ENCODE results near the gene TADA1. TPM values are rescaled to one million over a fixed set of nuclear protein-coding genes. Genes with fewer than 3 reads are reported as not detected.

The TADA1 gene
- polyA plus RNA-seq, 1 of the 3 experiments (the other 2 are of a cell fraction): 9.3 TPM

DNA sequence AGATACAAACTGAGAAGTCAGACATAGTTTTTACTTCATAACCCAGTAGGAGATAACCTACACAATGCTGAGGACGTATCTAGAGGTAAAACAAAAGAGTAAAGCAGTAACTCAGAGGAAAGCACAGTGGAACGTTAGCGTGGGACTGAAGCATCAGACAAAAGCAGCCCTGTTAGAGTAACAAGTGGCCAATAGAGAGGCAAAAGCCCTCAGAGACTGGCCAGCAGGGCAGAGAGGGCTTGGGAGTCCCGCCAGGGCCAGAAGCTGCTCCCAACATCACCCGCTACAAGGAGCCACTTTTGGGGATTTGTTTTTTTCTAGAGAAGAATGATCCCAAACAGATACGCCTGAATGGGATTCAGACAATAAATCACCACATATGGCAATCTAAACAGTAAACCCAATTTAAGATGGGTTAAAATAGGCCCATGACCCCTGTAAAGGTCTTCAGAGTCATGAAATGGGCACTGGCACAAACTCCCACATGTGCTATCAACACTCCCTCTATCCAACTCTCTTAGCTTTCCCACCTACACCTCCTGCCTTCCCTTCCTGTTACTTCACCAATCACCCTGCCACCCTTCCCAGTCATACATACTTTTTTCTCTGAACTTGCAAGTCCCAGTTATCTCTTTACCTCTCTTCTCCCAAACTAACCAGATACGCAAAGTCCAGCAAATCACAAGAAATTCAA, 17.2 kb downstream of the TADA1 start:
- Histone ChIP-seq H3K4me3 (ENCODE audit: low read depth in 2 of 2, low read length in 1 of 2) (no peak overlapping the region), H3K27me3 (ENCODE audit: insufficient read depth) (no peaks in the 10 kb centered on the region), H3F3A (replicated peaks; ENCODE audit: insufficient read depth) (peaks cover 10% of the 10 kb centered on the region), H2AFZ (ENCODE audit: low read depth) (no peak overlapping the region), H3K9me2 (no peaks in the 10 kb centered on the region), H3K9ac (no peak overlapping the region), H3K36me3 (replicated peaks in 1 of 2; ENCODE audit: control insufficient read depth in 1 of 2, insufficient read depth in 2 of 2, low read length in 1 of 2) (peaks cover 59 to 88% of the 10 kb centered on the region in 2 experiments), H3K79me2 (ENCODE audit: insufficient read depth) (peaks cover 7% of the 10 kb centered on the region; the same call in 1 of the 2 replicates), H3K4me1 (ENCODE audit: control insufficient read depth in 1 of 2, insufficient read depth in 2 of 2, low read depth in 1 of 2, low read length in 1 of 2) (no peaks in the 10 kb centered on the region; a peak in 1 of 4 replicates), H3K27ac (ENCODE audit: low read depth in 2 of 2, low read length in 1 of 2) (no peak overlapping the region), H3K4me2 (no peak overlapping the region), H4K20me1 (ENCODE audit: insufficient read depth) (no peaks in the 10 kb centered on the region; the same call in 1 of the 2 replicates), H3K9me3 (no peaks in the 10 kb centered on the region)
- WGBS (ENCODE audit: low lambda C conversion rate): 93% methylated on average over 5 of the region's 7 CpGs
- no peak for DNase-seq
- ChIA-PET POLR2A (no interaction called here), CTCF (interaction anchor here (1.1 kb wide), 1 partner anchor 51 kb away, joined by 3 read pairs; no protein-coding TSS in a partner anchor)
- TF ChIP-seq RCOR1 (IDR thresholded peaks at IDR 0.05; ENCODE audit: low read length) (no peak), YY1 (IDR thresholded peaks at IDR 0.05; ENCODE audit: low read depth) (no peak), ELF1 (IDR thresholded peaks at IDR 0.05) (no peak), SIN3A (IDR thresholded peaks at IDR 0.05; ENCODE audit: borderline replicate concordance, low read depth, low read length) (no peak), RFX5 (IDR thresholded peaks at IDR 0.05; ENCODE audit: low read length) (no peak), TCF12 (IDR thresholded peaks at IDR 0.05) (no peak), RAD21 (IDR thresholded peaks at IDR 0.05; ENCODE audit: low read length) (no peak), SMC3 (IDR thresholded peaks at IDR 0.05; ENCODE audit: low read depth, low read length) (no peak), GABPA (IDR thresholded peaks at IDR 0.05; ENCODE audit: low read depth) (no peak), FOXJ3 (CRISPR knock-in tag; IDR thresholded peaks at IDR 0.05) (no peak), EP300 (IDR thresholded peaks at IDR 0.05; ENCODE audit: borderline replicate concordance in 1 of 2, low read depth in 1 of 2, low read length in 1 of 2) (no peak), POLR2AphosphoS5 (IDR thresholded peaks at IDR 0.05; ENCODE audit: low read depth, low read length) (no peak)
- TF ChIP-seq, protein P1, sequence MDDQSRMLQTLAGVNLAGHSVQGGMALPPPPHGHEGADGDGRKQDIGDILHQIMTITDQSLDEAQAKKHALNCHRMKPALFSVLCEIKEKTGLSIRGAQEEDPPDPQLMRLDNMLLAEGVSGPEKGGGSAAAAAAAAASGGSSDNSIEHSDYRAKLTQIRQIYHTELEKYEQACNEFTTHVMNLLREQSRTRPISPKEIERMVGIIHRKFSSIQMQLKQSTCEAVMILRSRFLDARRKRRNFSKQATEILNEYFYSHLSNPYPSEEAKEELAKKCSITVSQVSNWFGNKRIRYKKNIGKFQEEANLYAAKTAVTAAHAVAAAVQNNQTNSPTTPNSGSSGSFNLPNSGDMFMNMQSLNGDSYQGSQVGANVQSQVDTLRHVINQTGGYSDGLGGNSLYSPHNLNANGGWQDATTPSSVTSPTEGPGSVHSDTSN (IDR thresholded peaks at IDR 0.05): no peak
- TF ChIP-seq, protein P2, sequence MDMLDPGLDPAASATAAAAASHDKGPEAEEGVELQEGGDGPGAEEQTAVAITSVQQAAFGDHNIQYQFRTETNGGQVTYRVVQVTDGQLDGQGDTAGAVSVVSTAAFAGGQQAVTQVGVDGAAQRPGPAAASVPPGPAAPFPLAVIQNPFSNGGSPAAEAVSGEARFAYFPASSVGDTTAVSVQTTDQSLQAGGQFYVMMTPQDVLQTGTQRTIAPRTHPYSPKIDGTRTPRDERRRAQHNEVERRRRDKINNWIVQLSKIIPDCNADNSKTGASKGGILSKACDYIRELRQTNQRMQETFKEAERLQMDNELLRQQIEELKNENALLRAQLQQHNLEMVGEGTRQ (IDR thresholded peaks at IDR 0.05; ENCODE audit: borderline replicate concordance, low read depth, low read length): no peak
- TF ChIP-seq, protein P3, sequence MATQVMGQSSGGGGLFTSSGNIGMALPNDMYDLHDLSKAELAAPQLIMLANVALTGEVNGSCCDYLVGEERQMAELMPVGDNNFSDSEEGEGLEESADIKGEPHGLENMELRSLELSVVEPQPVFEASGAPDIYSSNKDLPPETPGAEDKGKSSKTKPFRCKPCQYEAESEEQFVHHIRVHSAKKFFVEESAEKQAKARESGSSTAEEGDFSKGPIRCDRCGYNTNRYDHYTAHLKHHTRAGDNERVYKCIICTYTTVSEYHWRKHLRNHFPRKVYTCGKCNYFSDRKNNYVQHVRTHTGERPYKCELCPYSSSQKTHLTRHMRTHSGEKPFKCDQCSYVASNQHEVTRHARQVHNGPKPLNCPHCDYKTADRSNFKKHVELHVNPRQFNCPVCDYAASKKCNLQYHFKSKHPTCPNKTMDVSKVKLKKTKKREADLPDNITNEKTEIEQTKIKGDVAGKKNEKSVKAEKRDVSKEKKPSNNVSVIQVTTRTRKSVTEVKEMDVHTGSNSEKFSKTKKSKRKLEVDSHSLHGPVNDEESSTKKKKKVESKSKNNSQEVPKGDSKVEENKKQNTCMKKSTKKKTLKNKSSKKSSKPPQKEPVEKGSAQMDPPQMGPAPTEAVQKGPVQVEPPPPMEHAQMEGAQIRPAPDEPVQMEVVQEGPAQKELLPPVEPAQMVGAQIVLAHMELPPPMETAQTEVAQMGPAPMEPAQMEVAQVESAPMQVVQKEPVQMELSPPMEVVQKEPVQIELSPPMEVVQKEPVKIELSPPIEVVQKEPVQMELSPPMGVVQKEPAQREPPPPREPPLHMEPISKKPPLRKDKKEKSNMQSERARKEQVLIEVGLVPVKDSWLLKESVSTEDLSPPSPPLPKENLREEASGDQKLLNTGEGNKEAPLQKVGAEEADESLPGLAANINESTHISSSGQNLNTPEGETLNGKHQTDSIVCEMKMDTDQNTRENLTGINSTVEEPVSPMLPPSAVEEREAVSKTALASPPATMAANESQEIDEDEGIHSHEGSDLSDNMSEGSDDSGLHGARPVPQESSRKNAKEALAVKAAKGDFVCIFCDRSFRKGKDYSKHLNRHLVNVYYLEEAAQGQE (IDR thresholded peaks at IDR 0.05; ENCODE audit: low read depth, low read length): no peak
- TF ChIP-seq, protein P4, sequence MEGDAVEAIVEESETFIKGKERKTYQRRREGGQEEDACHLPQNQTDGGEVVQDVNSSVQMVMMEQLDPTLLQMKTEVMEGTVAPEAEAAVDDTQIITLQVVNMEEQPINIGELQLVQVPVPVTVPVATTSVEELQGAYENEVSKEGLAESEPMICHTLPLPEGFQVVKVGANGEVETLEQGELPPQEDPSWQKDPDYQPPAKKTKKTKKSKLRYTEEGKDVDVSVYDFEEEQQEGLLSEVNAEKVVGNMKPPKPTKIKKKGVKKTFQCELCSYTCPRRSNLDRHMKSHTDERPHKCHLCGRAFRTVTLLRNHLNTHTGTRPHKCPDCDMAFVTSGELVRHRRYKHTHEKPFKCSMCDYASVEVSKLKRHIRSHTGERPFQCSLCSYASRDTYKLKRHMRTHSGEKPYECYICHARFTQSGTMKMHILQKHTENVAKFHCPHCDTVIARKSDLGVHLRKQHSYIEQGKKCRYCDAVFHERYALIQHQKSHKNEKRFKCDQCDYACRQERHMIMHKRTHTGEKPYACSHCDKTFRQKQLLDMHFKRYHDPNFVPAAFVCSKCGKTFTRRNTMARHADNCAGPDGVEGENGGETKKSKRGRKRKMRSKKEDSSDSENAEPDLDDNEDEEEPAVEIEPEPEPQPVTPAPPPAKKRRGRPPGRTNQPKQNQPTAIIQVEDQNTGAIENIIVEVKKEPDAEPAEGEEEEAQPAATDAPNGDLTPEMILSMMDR (IDR thresholded peaks at IDR 0.05): no peak
- TF ChIP-seq, protein P5, sequence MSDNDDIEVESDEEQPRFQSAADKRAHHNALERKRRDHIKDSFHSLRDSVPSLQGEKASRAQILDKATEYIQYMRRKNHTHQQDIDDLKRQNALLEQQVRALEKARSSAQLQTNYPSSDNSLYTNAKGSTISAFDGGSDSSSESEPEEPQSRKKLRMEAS (IDR thresholded peaks at IDR 0.05; ENCODE audit: low read depth): no peak
- TF ChIP-seq, protein P6, sequence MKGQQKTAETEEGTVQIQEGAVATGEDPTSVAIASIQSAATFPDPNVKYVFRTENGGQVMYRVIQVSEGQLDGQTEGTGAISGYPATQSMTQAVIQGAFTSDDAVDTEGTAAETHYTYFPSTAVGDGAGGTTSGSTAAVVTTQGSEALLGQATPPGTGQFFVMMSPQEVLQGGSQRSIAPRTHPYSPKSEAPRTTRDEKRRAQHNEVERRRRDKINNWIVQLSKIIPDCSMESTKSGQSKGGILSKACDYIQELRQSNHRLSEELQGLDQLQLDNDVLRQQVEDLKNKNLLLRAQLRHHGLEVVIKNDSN (IDR thresholded peaks at IDR 0.05; ENCODE audit: borderline replicate concordance, low read depth): no peak

Data from SK-N-SH (cell line).